RWPE1 (cell line): ENCODE results near the gene LRRC51.

Experiments
- CTCF ChIA-PET: fragments of 350-600 bp; sonication (Branson Sonifier 250); formaldehyde crosslinking; extraction: SDS; loops from one replicate; lab custom pipeline; 2021; lab: Yijun Ruan, JAX
- POLR2A ChIA-PET: fragments of 400-600 bp; formaldehyde crosslinking; extraction: SDS; loops from one replicate; lab custom pipeline; 2020; ENCODE audit warnings: antibody characterized with exemption; ENCODE audit not compliant: low non-redundant PET; lab: Yijun Ruan, JAX
- DNase-seq: peaks from one replicate; pipeline ENCODE4 v3.0.0; 2012; ENCODE audit warnings: low spot score
- H3K27ac ChIP-seq: fragments of 450-650 bp; 2 replicates; pipeline ENCODE4 v1.5.1; 2017
- CTCF ChIP-seq: fragments of 450-650 bp; conservative IDR thresholded peaks from 2 replicates; pipeline ENCODE4 v1.5.1; 2017; ENCODE audit warnings: low read depth, mild to moderate bottlenecking

Gene LRRC51

GRCh38 chr11:72111300-72112142 is 30.9 kb downstream of the LRRC51 start:
- POLR2A ChIA-PET = interaction anchor here (0.8 to 1.1 kb wide), 2 partner anchors 87 to 112 kb away, joined by 4 to 7 read pairs; no protein-coding TSS in a partner anchor
- CTCF ChIA-PET = no interaction called here
- DNase-seq = no peak
- no peak for TF ChIP-seq CTCF
- H3K27ac ChIP-seq = peak overlapping the region; percentile 97

- CTCF ChIA-PET = interaction anchor here (0.5 to 1.2 kb wide), 4 partner anchors 72 to 332 kb away, joined by 3 read pairs; no protein-coding TSS in a partner anchor
- TF ChIP-seq CTCF = no peak
- peak within 1 kb of the TSS; percentile 97 for H3K27ac ChIP-seq
Observed at GRCh38 chr11:72112143-72112977, 31.7 kb downstream of the LRRC51 start, which contains the start of gene ANAPC15. ANAPC15 (minus strand) TSS chr11:72112695; CDS start chr11:72111276, 1,419 bp downstream.

GRCh38 chr11:72112978-72113808 is 32.5 kb downstream of the LRRC51 start:
- no peak for TF ChIP-seq CTCF
- ChIA-PET POLR2A (interaction anchor here (0.6 to 1.6 kb wide), 4 partner anchors 14 to 36 kb away, joined by 3 to 5 read pairs (median 3); no protein-coding TSS in a partner anchor), CTCF (interaction anchor here (0.5 to 1.2 kb wide), 4 partner anchors 71 to 331 kb away, joined by 3 read pairs; no protein-coding TSS in a partner anchor)
- DNase-seq = peak; percentile 27
- peak overlapping the region; percentile 97 for H3K27ac ChIP-seq

More at GRCh38 chr11:72112143-72112977, 31.7 kb downstream of the LRRC51 start, which contains the start of gene ANAPC15:
- DNase-seq = peak; percentile 92
- POLR2A ChIA-PET = interaction anchor here (0.8 to 1.6 kb wide), 4 partner anchors 13 to 87 kb away, joined by 3 to 7 read pairs (median 4); no protein-coding TSS in a partner anchor

- CTCF ChIA-PET = no interaction called here
- POLR2A ChIA-PET = no interaction called here
- TF ChIP-seq CTCF = no peak
- H3K27ac ChIP-seq = no peak overlapping the region
- DNase-seq = no peak
Observed at GRCh38 chr11:72114570-72114969, 33.9 kb downstream of the LRRC51 start.

GRCh38 chr11:72116019-72116755 is 35.5 kb downstream of the LRRC51 start:
- no peak overlapping the region for H3K27ac ChIP-seq
- TF ChIP-seq CTCF = no peak
- no peak for DNase-seq
- ChIA-PET POLR2A (no interaction called here), CTCF (no interaction called here)
